Smooth muscle cell (in vitro differentiated cells): ENCODE data around the gene CNTN3. TPM values are rescaled to one million over a fixed set of nuclear protein-coding genes. Genes with fewer than 3 reads are reported as not detected.

Experiments
- DNase-seq: peaks from one replicate; lab custom pipeline; 2025; ENCODE audit not compliant: unreplicated experiment; lab: John Stamatoyannopoulos, UW
- H2AFZ ChIP-seq: fragments of 200-600 bp; sonication (generic); 2 replicates; pipeline ENCODE4 v1.6.0; 2016; ENCODE audit warnings: antibody characterized with exemption, low read depth, mild to moderate bottlenecking
- H3F3A ChIP-seq: fragments of 200-600 bp; sonication (generic); 2 replicates; pipeline ENCODE4 v1.6.0; 2017; ENCODE audit warnings: antibody characterized with exemption, low read depth
- H3K27ac ChIP-seq: fragments of 200-600 bp; sonication (generic); 2 replicates; pipeline ENCODE4 v1.5.1; 2016; ENCODE audit warnings: low read depth, mild to moderate bottlenecking
- H3K27me3 ChIP-seq: fragments of 200-600 bp; sonication (generic); 2 replicates; pipeline ENCODE4 v1.6.1; 2016; ENCODE audit warnings: low read depth, mild to moderate bottlenecking
- H3K36me3 ChIP-seq: fragments of 200-600 bp; sonication (generic); 2 replicates; pipeline ENCODE4 v1.5.1; 2016; ENCODE audit warnings: low read depth
- H3K4me1 ChIP-seq: fragments of 200-600 bp; sonication (generic); 2 replicates; pipeline ENCODE4 v1.5.1; 2016; ENCODE audit warnings: low read depth
- H3K4me2 ChIP-seq: fragments of 200-600 bp; sonication (generic); 2 replicates; pipeline ENCODE4 v1.6.0; 2016; ENCODE audit warnings: mild to moderate bottlenecking
- H3K4me3 ChIP-seq: fragments of 200-600 bp; sonication (generic); 2 replicates; pipeline ENCODE4 v1.5.1; 2016; ENCODE audit warnings: mild to moderate bottlenecking
- H3K79me2 ChIP-seq: fragments of 200-600 bp; sonication (generic); 2 replicates; pipeline ENCODE4 v1.6.0; 2016; ENCODE audit warnings: low read depth, mild to moderate bottlenecking
- H3K9ac ChIP-seq: fragments of 200-600 bp; sonication (generic); 2 replicates; pipeline ENCODE4 v1.6.0; 2016; ENCODE audit warnings: low read depth
- H3K9me3 ChIP-seq: fragments of 200-600 bp; sonication (generic); replicated peaks from 2 replicates; pipeline ENCODE4 v1.5.1; 2016; ENCODE audit warnings: low read depth
- H4K20me1 ChIP-seq: fragments of 200-600 bp; sonication (generic); 2 replicates; pipeline ENCODE4 v1.6.0; 2016; ENCODE audit warnings: low read depth
- CTCF ChIP-seq: fragments of 200-600 bp; sonication (generic); IDR thresholded peaks from 2 replicates; pipeline ENCODE4 v1.5.1; 2017; ENCODE audit warnings: borderline replicate concordance, mild to moderate bottlenecking, antibody characterized with exemption; ENCODE audit not compliant: insufficient read depth, poor library complexity, severe bottlenecking
- WGBS: methylation state at CpG from one replicate; pipeline ENCODE4 v1.1.7; 2016; ENCODE audit warnings: low lambda C conversion rate; 5-methylcytosine and 5-hydroxymethylcytosine counted together
- polyA plus RNA-seq: library from polyadenylated mRNA; unstranded; fragments of >200 nt; fragmentation: Nextera tagmentation; extraction: Ambion mirVana; gene quantifications from 2 replicates; pipeline ENCODE4 v1.2.1, GENCODE V29; 2016
- total RNA-seq: library from RNA; depleted of rRNA; stranded (reverse); fragments of >200 nt; gene quantifications from 2 replicates; pipeline ENCODE4 v1.2.3, GENCODE V29; 2014

CNTN3 gene
- total RNA-seq: not detected in 2 replicates
- polyA plus RNA-seq: not detected in 2 replicates

GRCh38 chr3:74614107-74614967, at the start of gene CNTN3:
TSS of gene CNTN3 (minus strand) at chr3:74614659. CDS start at chr3:74521112, 93,547 bp downstream.
- no peaks in the 10 kb centered on the region for H3K4me1 ChIP-seq
- peaks cover 94% of the 10 kb centered on the region for H3K27me3 ChIP-seq
- H3F3A ChIP-seq: no peaks in the 10 kb centered on the region
- H3K4me2 ChIP-seq: peak within 1 kb of the TSS; percentile 81
- peak within 1 kb of the TSS; percentile 39 for H3K4me3 ChIP-seq
- DNase-seq: no peak
- H3K27ac ChIP-seq: no peak within 1 kb of the TSS
- no peaks in the 10 kb centered on the region for H3K79me2 ChIP-seq
- 7% methylated on average over 35 of the region's 108 CpGs for WGBS
- no peaks in the 10 kb centered on the region for H3K36me3 ChIP-seq
- TF ChIP-seq CTCF: no peak
- no peak within 1 kb of the TSS for H3K9ac ChIP-seq
- no peaks in the 10 kb centered on the region for H3K9me3 ChIP-seq
- H4K20me1 ChIP-seq: no peaks in the 10 kb centered on the region
- H2AFZ ChIP-seq: no peak within 1 kb of the TSS

GRCh38 chr3:74663178-74663577, 48.7 kb upstream of the CNTN3 start:
- Histone ChIP-seq H3K27me3 (peaks cover 7% of the 10 kb centered on the region), H4K20me1 (no peaks in the 10 kb centered on the region), H3K9me3 (no peaks in the 10 kb centered on the region), H3K4me2 (no peak overlapping the region), H3K79me2 (no peaks in the 10 kb centered on the region), H3F3A (no peaks in the 10 kb centered on the region), H3K4me3 (no peak overlapping the region), H3K9ac (no peak overlapping the region), H3K4me1 (no peaks in the 10 kb centered on the region), H2AFZ (no peak overlapping the region), H3K36me3 (no peaks in the 10 kb centered on the region), H3K27ac (no peak overlapping the region)
- DNase-seq: no peak
- 82% methylated on average over 3 of the region's 3 CpGs for WGBS
- no peak for TF ChIP-seq CTCF

GRCh38 chr3:74661672-74662071, 47.2 kb upstream of the CNTN3 start:
- H3K9me3 ChIP-seq: no peaks in the 10 kb centered on the region
- no peaks in the 10 kb centered on the region for H3K36me3 ChIP-seq
- no peak overlapping the region for H3K27ac ChIP-seq
- no peaks in the 10 kb centered on the region for H3K4me1 ChIP-seq
- no peak overlapping the region for H3K4me2 ChIP-seq
- TF ChIP-seq CTCF: no peak
- DNase-seq: no peak
- H4K20me1 ChIP-seq: no peaks in the 10 kb centered on the region
- no peak overlapping the region for H3K9ac ChIP-seq
- H3K27me3 ChIP-seq: no peaks in the 10 kb centered on the region
- H3K79me2 ChIP-seq: no peaks in the 10 kb centered on the region
- H3F3A ChIP-seq: no peaks in the 10 kb centered on the region
- no peak overlapping the region for H2AFZ ChIP-seq
- H3K4me3 ChIP-seq: no peak overlapping the region

- Histone ChIP-seq H3K4me1 (no peaks in the 10 kb centered on the region), H3K4me2 (no peak overlapping the region), H2AFZ (no peak overlapping the region), H3K36me3 (no peaks in the 10 kb centered on the region), H4K20me1 (no peaks in the 10 kb centered on the region), H3K9ac (no peak overlapping the region), H3K27me3 (no peaks in the 10 kb centered on the region), H3K4me3 (no peak overlapping the region), H3F3A (no peaks in the 10 kb centered on the region), H3K9me3 (no peaks in the 10 kb centered on the region), H3K27ac (no peak overlapping the region), H3K79me2 (no peaks in the 10 kb centered on the region)
- no peak for TF ChIP-seq CTCF
- 82% methylated on average over 2 of the region's 2 CpGs for WGBS
- DNase-seq: no peak
Observed at GRCh38 chr3:74651885-74652284, 37.4 kb upstream of the CNTN3 start.
